Stomach (tissue), 4 donors: Measurements from ENCODE around the gene ADORA1.

Experiments
- CTCF ChIP-seq, 7 experiments: fragments of 450-650 bp in 4 of 7; fragments of 200-600 bp in 3 of 7; sonication (generic) in 3 of 7; IDR thresholded peaks; one replicate each; pipeline ENCODE4 v1.5.1; 2016 to 2019; ENCODE audit warnings: antibody characterized with exemption in 7 of 7, control low read depth in 2 of 7, mild to moderate bottlenecking in 1 of 7
- POLR2A ChIP-seq, 4 donors: fragments of 450-650 bp; IDR thresholded peaks; one replicate each; pipeline ENCODE4 v1.6.1; 2016; ENCODE audit warnings: antibody characterized with exemption in 4 of 4, control low read depth in 2 of 4, mild to moderate bottlenecking in 1 of 4, moderate library complexity in 1 of 4
- POLR2AphosphoS5 ChIP-seq, 3 donors: sonication (generic); formaldehyde crosslinking; IDR thresholded peaks; one replicate each; pipeline ENCODE4 v1.6.1; 2016; ENCODE audit warnings: antibody characterized with exemption in 3 of 3

- TF ChIP-seq CTCF (IDR thresholded peaks at IDR 0.05) (no peak), POLR2AphosphoS5 (IDR thresholded peaks at IDR 0.05) (no peak), POLR2A (IDR thresholded peaks at IDR 0.05) (no peak)
Measured at GRCh38 chr1:203161175-203161574, 33.6 kb downstream of the ADORA1 start.
